Measurements from ENCODE around the gene DYNC1I1. TPM values are rescaled to one million over a fixed set of nuclear protein-coding genes. Genes with fewer than 3 reads are reported as not detected.

The DYNC1I1 gene
- total RNA-seq, 4 donors from 2014 or later = 7.8 to 21.3 (median 11.6) TPM

DNA sequence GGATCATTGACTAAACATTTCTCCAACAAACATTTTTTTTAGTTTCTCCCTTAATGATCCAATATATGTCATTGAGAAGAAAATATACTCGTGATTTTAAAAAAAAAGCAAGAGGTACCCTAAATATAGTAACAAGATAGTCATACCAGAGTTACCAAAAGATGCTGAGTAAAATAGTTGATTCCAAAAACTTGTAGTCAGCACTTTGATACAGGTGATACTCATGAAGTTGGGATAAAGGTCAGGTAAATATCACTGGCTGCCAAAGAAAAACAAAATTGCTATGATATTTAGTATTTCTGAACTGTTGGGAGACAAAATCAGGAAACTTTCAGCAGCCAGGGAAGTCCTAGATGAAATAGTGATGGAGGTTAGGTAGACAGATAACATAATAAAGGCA is 225.3 kb downstream of the DYNC1I1 start:
- TF ChIP-seq POLR2A (IDR thresholded peaks at IDR 0.05) = no peak
- TF ChIP-seq, protein P1, sequence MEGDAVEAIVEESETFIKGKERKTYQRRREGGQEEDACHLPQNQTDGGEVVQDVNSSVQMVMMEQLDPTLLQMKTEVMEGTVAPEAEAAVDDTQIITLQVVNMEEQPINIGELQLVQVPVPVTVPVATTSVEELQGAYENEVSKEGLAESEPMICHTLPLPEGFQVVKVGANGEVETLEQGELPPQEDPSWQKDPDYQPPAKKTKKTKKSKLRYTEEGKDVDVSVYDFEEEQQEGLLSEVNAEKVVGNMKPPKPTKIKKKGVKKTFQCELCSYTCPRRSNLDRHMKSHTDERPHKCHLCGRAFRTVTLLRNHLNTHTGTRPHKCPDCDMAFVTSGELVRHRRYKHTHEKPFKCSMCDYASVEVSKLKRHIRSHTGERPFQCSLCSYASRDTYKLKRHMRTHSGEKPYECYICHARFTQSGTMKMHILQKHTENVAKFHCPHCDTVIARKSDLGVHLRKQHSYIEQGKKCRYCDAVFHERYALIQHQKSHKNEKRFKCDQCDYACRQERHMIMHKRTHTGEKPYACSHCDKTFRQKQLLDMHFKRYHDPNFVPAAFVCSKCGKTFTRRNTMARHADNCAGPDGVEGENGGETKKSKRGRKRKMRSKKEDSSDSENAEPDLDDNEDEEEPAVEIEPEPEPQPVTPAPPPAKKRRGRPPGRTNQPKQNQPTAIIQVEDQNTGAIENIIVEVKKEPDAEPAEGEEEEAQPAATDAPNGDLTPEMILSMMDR (IDR thresholded peaks at IDR 0.05 in 4 of 5, conservative IDR thresholded peaks at IDR 0.05 in 1 of 5) = no peak
- Histone ChIP-seq H3K27ac (no peak overlapping the region), H3K9me3 (no peaks in the 10 kb centered on the region), H3K36me3 (no peaks in the 10 kb centered on the region), H3K4me1 (no peaks in the 10 kb centered on the region), H3K4me3 (no peak overlapping the region), H3K27me3 (no peaks in the 10 kb centered on the region)
- in situ Hi-C loops (cut with MboI; ENCODE audit: low sequenced_read_pairs in 4 of 4) = no loop called here
- DNase-seq = no peak
- no peak for ATAC-seq
- intact Hi-C loops (cut with DNase I; ENCODE audit: low total_unique reads) = no loop called here

DNA sequence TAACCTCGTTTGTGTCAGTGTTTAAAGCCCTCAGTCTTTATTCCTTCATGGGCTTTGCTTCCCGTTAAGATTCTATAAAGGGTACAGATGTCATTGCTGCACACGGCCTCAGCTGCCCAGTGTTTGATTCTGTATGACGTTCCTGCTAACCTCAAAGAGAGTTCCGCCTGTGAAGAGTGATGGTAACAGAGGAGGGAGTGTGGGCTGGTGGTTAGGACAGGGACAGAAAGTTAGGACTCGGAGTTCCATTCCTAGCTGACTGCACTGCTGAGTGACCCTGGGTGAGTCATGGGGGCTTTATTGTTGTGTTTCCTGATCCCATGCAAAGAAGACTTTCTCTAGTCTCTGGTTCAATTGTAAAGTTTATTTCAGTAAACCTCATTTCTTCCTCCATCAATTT is 227.1 kb downstream of the DYNC1I1 start:
- no peaks in the 10 kb centered on the region for H3K4me1 ChIP-seq
- intact Hi-C loops (cut with DNase I; ENCODE audit: low total_unique reads) (no loop called here), in situ Hi-C loops (cut with MboI; ENCODE audit: low sequenced_read_pairs in 4 of 4) (no loop called here)
- H3K4me3 ChIP-seq = no peak overlapping the region
- H3K27ac ChIP-seq = no peak overlapping the region
- H3K9me3 ChIP-seq = no peaks in the 10 kb centered on the region
- H3K27me3 ChIP-seq = no peaks in the 10 kb centered on the region
- TF ChIP-seq POLR2A (IDR thresholded peaks at IDR 0.05) = no peak
- TF ChIP-seq, protein P1 (IDR thresholded peaks at IDR 0.05 in 4 of 5, conservative IDR thresholded peaks at IDR 0.05 in 1 of 5) = no peak
- no peaks in the 10 kb centered on the region for H3K36me3 ChIP-seq
- ATAC-seq = no peak
- DNase-seq = no peak

DNA sequence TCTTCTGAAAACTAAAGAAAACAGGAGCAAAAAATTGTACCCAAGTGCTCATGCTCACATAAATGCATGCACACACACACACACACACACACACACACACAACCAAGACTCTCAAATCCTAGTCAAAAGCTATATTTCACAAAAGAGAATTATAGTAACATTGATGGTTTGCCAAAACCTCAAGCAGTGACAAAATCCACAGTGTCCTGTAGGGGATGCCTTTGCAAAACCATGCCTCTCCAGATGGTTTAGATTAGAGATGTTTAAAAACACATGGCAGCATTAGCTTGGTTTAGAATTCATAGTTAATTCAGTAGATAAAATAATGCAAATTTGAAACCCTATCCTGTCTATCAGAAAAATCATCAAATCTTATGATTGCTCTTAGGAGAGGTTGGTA is 232.2 kb downstream of the DYNC1I1 start:
- Histone ChIP-seq H3K36me3 (no peaks in the 10 kb centered on the region), H3K27me3 (no peaks in the 10 kb centered on the region), H3K27ac (no peak overlapping the region), H3K9me3 (no peaks in the 10 kb centered on the region), H3K4me1 (no peaks in the 10 kb centered on the region), H3K4me3 (no peak overlapping the region)
- DNase-seq (no peak), ATAC-seq (no peak)
- intact Hi-C loops (cut with DNase I; ENCODE audit: low total_unique reads) (no loop called here), in situ Hi-C loops (cut with MboI; ENCODE audit: low sequenced_read_pairs in 4 of 4) (no loop called here)
- no peak for TF ChIP-seq POLR2A (IDR thresholded peaks at IDR 0.05)
- TF ChIP-seq, protein P1 (IDR thresholded peaks at IDR 0.05 in 4 of 5, conservative IDR thresholded peaks at IDR 0.05 in 1 of 5) = no peak

DNA sequence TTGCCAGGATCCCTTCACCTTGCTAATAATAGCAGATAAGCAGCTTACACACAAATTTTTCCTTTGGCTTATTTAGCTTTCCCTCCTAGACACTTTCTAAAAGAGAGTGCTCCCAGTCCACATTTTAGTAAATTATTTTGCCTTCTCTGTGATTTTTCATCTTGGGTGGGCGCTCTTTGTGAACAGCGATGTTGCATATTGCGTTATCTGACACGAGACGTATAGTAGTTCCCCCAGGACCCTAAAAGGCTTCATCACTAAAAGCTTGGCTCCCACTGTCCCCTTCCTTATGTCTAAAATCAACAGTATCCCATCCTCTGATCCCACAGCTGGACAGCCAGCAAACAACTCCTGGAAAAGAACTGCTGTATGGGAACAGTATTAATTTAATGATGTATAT is 232.9 kb downstream of the DYNC1I1 start:
- DNase-seq = no peak
- ATAC-seq = no peak
- Histone ChIP-seq H3K4me1 (no peaks in the 10 kb centered on the region), H3K9me3 (no peaks in the 10 kb centered on the region), H3K4me3 (no peak overlapping the region), H3K27me3 (no peaks in the 10 kb centered on the region), H3K36me3 (no peaks in the 10 kb centered on the region), H3K27ac (no peak overlapping the region)
- TF ChIP-seq, protein P1 (IDR thresholded peaks at IDR 0.05 in 4 of 5, conservative IDR thresholded peaks at IDR 0.05 in 1 of 5) = no peak
- no peak for TF ChIP-seq POLR2A (IDR thresholded peaks at IDR 0.05)
- intact Hi-C loops (cut with DNase I; ENCODE audit: low total_unique reads) = no loop called here
- in situ Hi-C loops (cut with MboI; ENCODE audit: low sequenced_read_pairs in 4 of 4) = no loop called here

DNA sequence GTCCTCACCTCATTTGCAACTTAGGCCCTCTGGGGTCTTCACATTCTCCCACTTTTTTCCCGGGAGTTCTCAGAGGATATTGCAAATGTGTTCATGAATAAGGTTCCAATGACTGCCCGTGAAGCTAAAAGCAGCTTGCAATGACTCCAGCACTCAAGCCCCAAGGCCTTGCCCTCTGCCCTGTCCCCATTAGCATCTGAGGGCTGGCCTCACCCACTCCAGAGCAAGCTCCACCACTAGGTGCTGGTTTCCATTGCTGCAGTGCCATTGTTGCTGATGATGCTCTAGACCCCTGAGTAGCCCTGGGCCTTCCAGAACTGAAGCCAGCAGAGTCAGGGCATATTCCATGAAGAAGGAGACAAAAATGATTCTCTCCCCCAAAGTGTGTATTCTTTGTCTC is 236.8 kb downstream of the DYNC1I1 start:
- TF ChIP-seq, protein P1 (IDR thresholded peaks at IDR 0.05 in 4 of 5, conservative IDR thresholded peaks at IDR 0.05 in 1 of 5) = no peak
- no peak for TF ChIP-seq POLR2A (IDR thresholded peaks at IDR 0.05)
- no peaks in the 10 kb centered on the region for H3K36me3 ChIP-seq
- H3K4me3 ChIP-seq = no peak overlapping the region
- no peak overlapping the region for H3K27ac ChIP-seq
- DNase-seq (no peak), ATAC-seq (no peak)
- peaks cover 0 to under 1% of the 10 kb centered on the region in 2 donors for H3K4me1 ChIP-seq
- intact Hi-C loops (cut with DNase I; ENCODE audit: low total_unique reads) = no loop called here
- in situ Hi-C loops (cut with MboI; ENCODE audit: low sequenced_read_pairs in 4 of 4) = no loop called here
- H3K27me3 ChIP-seq = no peaks in the 10 kb centered on the region
- no peaks in the 10 kb centered on the region for H3K9me3 ChIP-seq

Data from gastrocnemius medialis (tissue), 4 donors.